Fibroblast of skin of left quadriceps (primary cell): ENCODE data around the gene EML5.
A peak's percentile ranks its signal among the peaks of the same experiment; 100 is the strongest.

Experiments used
- DNase-seq, 2 experiments: peaks; one replicate each; pipeline ENCODE4 v3.0.0-alpha.2; 2013; ENCODE audit warnings: low read depth in 2 of 2

The EML5 gene

DNA sequence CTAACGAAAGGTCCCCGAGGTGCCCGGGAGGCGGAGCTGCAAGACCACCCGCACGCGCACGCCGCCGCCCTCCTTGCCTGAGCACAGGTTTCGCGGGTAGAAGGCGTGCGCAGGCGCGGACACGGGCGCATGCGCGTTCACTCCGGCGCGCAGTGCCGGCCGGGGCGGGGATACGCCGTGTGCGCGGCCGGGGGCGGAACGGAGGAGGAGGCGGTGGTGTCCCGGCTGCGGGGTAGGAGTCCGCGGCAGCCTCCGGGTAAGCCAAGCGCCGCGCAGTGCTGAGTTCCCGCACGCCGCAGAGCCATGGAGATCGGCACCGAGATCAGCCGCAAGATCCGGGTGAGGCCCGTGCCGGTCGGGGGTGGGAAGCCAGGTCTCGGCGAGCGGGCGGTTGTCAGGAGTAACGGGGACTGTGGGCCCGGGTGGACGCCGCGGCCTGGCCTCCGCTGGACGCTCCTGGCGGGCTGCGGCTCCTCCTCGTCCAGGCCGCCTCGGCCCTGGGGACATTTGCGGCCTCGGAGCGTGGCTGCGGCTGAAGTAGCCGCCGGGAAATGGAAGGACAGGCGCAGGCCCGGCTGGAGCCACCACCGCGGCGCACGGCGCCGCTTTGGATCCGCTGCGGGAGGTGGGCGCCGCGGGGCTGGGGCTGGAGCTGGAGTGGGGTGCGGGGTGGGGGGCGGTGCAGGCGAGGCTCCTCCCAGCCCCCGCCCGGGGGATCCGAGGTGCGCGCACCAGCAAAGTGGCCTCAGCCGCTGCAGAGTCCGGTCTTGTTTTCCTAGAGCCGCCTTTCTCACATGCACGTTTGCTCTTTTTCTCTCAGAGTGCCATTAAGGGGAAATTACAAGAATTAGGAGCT is 229.7 kb downstream of the EML5 start, which contains the start of gene ZC3H14:
TSS of gene ZC3H14 (plus strand) at position 207 of the 856 bp plus-strand sequence. CDS start at position 304, 97 bp downstream.
- DNase-seq: peak; percentile 72 to 75

DNA sequence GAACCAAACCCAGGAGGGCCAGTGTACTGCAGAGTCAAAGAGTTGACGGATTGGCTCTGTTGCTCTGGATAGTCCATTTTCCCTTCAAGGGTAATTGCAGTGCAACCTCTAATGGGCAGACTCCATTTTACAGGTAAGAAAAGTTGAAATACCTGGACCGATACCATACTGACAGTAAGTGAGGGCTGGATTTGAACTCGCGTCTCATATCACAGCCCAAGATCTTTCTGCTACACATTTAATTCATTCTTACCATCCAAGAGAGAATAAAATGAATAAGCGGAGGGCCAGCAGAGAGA is 230.3 kb downstream of the EML5 start:
- DNase-seq: no peak
